ENCODE results near the gene SCNN1A. TPM values are rescaled to one million over a fixed set of nuclear protein-coding genes. Genes with fewer than 3 reads are reported as not detected.

The SCNN1A gene
- total and polyA plus RNA-seq, 2 of the 13 experiments (the other 11 are each of a cell fraction or from before 2014, with no cell fraction given) = 1.5 to 14.6 TPM

- TF ChIP-seq KLF16 (CRISPR knock-in tag; IDR thresholded peaks at IDR 0.05) = no peak
- peak; percentile 38; the same call in 1 of the 2 replicates for TF ChIP-seq NR2F6 (IDR thresholded peaks at IDR 0.05)
- peak; percentile 61 for TF ChIP-seq NR2F6 (CRISPR knock-in tag; IDR thresholded peaks at IDR 0.05)
- no peak for TF ChIP-seq RNF219 (CRISPR knock-in tag; IDR thresholded peaks at IDR 0.05)
- no peak for TF ChIP-seq SRF (IDR thresholded peaks at IDR 0.05; ENCODE audit: low read depth, low read length)
- TF ChIP-seq HDAC1 (CRISPR knock-in tag; IDR thresholded peaks at IDR 0.05) = no peak; the same call in 1 of the 2 replicates
- TF ChIP-seq ZNF776 (CRISPR knock-in tag; IDR thresholded peaks at IDR 0.05) = peak; percentile 46; the same call in 1 of the 2 replicates
- TF ChIP-seq, protein P1, sequence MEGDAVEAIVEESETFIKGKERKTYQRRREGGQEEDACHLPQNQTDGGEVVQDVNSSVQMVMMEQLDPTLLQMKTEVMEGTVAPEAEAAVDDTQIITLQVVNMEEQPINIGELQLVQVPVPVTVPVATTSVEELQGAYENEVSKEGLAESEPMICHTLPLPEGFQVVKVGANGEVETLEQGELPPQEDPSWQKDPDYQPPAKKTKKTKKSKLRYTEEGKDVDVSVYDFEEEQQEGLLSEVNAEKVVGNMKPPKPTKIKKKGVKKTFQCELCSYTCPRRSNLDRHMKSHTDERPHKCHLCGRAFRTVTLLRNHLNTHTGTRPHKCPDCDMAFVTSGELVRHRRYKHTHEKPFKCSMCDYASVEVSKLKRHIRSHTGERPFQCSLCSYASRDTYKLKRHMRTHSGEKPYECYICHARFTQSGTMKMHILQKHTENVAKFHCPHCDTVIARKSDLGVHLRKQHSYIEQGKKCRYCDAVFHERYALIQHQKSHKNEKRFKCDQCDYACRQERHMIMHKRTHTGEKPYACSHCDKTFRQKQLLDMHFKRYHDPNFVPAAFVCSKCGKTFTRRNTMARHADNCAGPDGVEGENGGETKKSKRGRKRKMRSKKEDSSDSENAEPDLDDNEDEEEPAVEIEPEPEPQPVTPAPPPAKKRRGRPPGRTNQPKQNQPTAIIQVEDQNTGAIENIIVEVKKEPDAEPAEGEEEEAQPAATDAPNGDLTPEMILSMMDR (CRISPR knock-in tag; IDR thresholded peaks at IDR 0.05) = peak; percentile 29; the same call in 1 of the 2 replicates
- no peak for TF ChIP-seq RCOR2 (CRISPR knock-in tag; IDR thresholded peaks at IDR 0.05)
- 0 out of 2 replicates have a peak, but pooled peaks have one; percentile 28 for TF ChIP-seq ZNF232 (CRISPR knock-in tag; IDR thresholded peaks at IDR 0.05; ENCODE audit: borderline replicate concordance)
- TF ChIP-seq HOXA7 (CRISPR knock-in tag; IDR thresholded peaks at IDR 0.05) = no peak
- TF ChIP-seq ZNF775 (CRISPR knock-in tag; IDR thresholded peaks at IDR 0.05; ENCODE audit: borderline replicate concordance) = 0 out of 2 replicates have a peak, but pooled peaks have one; percentile 14
- no peak for TF ChIP-seq ATRX (CRISPR knock-in tag; IDR thresholded peaks at IDR 0.05; ENCODE audit: borderline replicate concordance)
- TF ChIP-seq PAX8 (CRISPR knock-in tag; IDR thresholded peaks at IDR 0.05; ENCODE audit: borderline replicate concordance) = no peak; the same call in 1 of the 2 replicates
- 0 out of 2 replicates have a peak, but pooled peaks have one; percentile 71 for TF ChIP-seq ZNF235 (CRISPR knock-in tag; IDR thresholded peaks at IDR 0.05; ENCODE audit: borderline replicate concordance)
- peak; percentile 57; the same call in 1 of the 2 replicates for TF ChIP-seq SALL2 (CRISPR knock-in tag; IDR thresholded peaks at IDR 0.05)
- peak; percentile 30; the same call in 1 of the 2 replicates for TF ChIP-seq ZNF441 (CRISPR knock-in tag; IDR thresholded peaks at IDR 0.05; ENCODE audit: borderline replicate concordance)
- TF ChIP-seq, protein P2, sequence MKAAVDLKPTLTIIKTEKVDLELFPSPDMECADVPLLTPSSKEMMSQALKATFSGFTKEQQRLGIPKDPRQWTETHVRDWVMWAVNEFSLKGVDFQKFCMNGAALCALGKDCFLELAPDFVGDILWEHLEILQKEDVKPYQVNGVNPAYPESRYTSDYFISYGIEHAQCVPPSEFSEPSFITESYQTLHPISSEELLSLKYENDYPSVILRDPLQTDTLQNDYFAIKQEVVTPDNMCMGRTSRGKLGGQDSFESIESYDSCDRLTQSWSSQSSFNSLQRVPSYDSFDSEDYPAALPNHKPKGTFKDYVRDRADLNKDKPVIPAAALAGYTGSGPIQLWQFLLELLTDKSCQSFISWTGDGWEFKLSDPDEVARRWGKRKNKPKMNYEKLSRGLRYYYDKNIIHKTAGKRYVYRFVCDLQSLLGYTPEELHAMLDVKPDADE (CRISPR knock-in tag; IDR thresholded peaks at IDR 0.05) = no peak; the same call in 1 of the 2 replicates
- no peak; a peak in 1 of 4 replicates for TF ChIP-seq NR2F1 (CRISPR knock-in tag; IDR thresholded peaks at IDR 0.05)
- no peak for TF ChIP-seq TAF1 (CRISPR knock-in tag; IDR thresholded peaks at IDR 0.05)
- TF ChIP-seq, protein P3, sequence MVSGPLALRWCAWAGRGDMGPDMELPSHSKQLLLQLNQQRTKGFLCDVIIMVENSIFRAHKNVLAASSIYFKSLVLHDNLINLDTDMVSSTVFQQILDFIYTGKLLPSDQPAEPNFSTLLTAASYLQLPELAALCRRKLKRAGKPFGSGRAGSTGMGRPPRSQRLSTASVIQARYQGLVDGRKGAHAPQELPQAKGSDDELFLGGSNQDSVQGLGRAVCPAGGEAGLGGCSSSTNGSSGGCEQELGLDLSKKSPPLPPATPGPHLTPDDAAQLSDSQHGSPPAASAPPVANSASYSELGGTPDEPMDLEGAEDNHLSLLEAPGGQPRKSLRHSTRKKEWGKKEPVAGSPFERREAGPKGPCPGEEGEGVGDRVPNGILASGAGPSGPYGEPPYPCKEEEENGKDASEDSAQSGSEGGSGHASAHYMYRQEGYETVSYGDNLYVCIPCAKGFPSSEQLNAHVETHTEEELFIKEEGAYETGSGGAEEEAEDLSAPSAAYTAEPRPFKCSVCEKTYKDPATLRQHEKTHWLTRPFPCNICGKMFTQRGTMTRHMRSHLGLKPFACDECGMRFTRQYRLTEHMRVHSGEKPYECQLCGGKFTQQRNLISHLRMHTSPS (CRISPR knock-in tag; IDR thresholded peaks at IDR 0.05; ENCODE audit: low read depth) = peak; percentile 93
Observed at GRCh38 chr12:6384499-6385436, 9.4 kb upstream of the SCNN1A start (continued).

Data from HepG2 (cell line).